Activated naive CD4-positive, alpha-beta T cell treated with anti-CD3 and anti-CD28 coated beads, Interleukin-2, amount 50 U/mL, for 72 hours (primary cell): ENCODE data around the gene CUL2. TPM values are rescaled to one million over a fixed set of nuclear protein-coding genes. Genes with fewer than 3 reads are reported as not detected.
"Not testable (repeated sequence)": the region's sequence is repeated elsewhere in the genome, so short reads cannot be mapped to it uniquely, and the experiment has no call there.

Source experiments
- ATAC-seq, 2 donors: fragments of 150-1000 bp; cut with Tn5 transposase; 2 replicates each; pipeline ENCODE4 v1.10.0; 2021; ENCODE audit warnings: mild to moderate bottlenecking in 2 of 2, moderate library complexity in 2 of 2
- DNase-seq, 2 donors: peaks; one replicate each; pipeline ENCODE4 v3.0.0; 2021 to 2022; ENCODE audit warnings: low spot score in 2 of 2
- H3K27ac Mint-ChIP-seq, 2 donors: one replicate each; pipeline ENCODE4 v1.8.0; 2022; ENCODE audit warnings: mild to moderate bottlenecking in 2 of 2, mixed read lengths in 2 of 2
- H3K36me3 Mint-ChIP-seq, 2 donors: one replicate each; pipeline ENCODE4 v1.8.0; 2022; ENCODE audit warnings: mixed read lengths in 2 of 2
- H3K9me3 Mint-ChIP-seq, 2 donors: one replicate each; pipeline ENCODE4 v1.8.0; 2022; ENCODE audit warnings: mixed read lengths in 2 of 2
- total RNA-seq, 2 donors: library from RNA; stranded (reverse); gene quantifications; one replicate each; pipeline ENCODE4 v1.2.3, GENCODE V29; 2022

The CUL2 gene
- total RNA-seq, 2 donors from 2014 or later = 43.8 to 45.9 TPM

DNA sequence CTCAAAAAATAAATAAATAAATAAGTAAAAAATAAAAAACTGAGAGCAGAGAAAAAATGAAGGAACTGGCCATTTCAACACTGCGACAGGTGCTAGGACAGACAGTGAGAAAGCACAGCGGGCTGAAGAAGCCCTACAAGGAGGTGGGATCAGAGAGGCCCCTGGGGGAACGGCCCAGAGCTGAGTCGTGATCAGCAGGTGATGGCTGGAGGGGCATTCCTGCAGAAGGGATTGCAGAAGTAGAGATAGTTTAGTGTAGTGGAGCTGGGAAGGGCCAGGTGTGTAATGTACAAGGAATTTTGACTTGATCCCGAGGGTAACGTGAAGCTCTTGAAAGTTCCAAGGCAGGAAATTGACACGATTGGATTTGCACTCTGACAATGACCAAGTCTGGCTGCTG lies 112.1 kb downstream of the CUL2 start:
- Mint-ChIP-seq H3K36me3 (no peaks in the 10 kb centered on the region), H3K27ac (no peak overlapping the region), H3K9me3 (peaks cover 8 to 11% of the 10 kb centered on the region in 2 donors)
- DNase-seq = no peak
- ATAC-seq = no peak

DNA sequence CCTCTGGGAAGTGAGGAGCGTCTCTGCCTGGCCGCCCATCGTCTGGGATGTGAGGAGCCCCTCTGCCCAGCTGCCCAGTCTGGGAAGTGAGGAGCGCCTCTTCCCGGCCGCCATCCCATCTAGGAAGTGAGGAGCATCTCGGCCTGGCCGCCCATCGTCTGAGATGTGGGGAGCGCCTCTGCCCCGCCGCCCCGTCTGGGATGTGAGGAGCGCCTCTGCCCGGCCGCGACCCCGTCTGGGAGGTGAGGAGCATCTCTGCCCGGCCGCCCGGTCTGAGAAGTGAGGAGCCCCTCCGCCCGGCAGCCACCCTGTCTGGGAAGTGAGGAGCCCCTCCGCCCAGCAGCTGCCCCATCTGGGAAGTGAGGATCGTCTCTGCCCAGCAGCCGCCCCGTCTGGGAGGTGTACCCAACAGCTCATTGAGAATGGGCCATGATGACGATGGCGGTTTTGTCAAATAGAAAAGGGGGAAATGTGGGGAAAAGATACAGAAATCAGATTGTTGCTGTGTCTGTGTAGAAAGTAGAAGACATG lies 113.7 kb downstream of the CUL2 start:
- not testable (repeated sequence) for DNase-seq, H3K27ac Mint-ChIP-seq, ATAC-seq, H3K36me3 Mint-ChIP-seq
- H3K9me3 Mint-ChIP-seq = peaks cover 8 to 11% of the 10 kb centered on the region in 2 donors

DNA sequence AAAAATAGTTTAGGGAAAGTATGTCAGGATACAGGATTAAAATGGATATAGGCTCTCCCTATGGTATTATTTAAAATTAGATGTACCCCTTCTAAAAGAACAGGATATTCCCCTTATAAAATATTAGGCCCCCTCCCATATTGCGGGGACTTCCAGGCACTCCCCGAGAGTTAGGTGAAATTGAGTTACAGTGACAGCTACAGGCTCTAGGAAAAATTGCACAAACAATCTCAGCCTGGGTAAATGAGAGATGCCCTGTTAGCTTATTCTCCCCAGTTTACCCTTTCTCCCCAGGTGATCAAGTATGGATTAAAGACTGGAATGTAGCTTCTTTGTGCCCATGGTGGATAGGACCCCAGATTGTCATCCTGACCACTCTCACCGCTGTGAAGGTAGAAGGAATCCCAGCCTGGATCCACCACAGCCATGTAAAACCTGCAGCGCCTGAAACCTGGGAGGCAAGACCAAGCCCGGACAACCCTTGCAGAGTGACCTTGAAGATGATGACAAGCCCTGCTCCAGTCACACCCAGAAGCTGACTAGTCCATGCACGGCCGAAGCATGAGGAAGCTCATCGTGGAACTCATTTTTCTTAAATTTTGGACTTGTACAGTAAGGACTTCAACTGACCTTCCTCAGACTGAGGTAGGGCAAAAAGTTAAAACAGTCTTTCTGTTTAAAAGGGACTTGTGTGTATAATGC lies 115.6 kb downstream of the CUL2 start:
- DNase-seq, ATAC-seq, H3K27ac Mint-ChIP-seq, H3K36me3 Mint-ChIP-seq: not testable (repeated sequence)
- H3K9me3 Mint-ChIP-seq = peaks cover 8 to 11% of the 10 kb centered on the region in 2 donors

DNA sequence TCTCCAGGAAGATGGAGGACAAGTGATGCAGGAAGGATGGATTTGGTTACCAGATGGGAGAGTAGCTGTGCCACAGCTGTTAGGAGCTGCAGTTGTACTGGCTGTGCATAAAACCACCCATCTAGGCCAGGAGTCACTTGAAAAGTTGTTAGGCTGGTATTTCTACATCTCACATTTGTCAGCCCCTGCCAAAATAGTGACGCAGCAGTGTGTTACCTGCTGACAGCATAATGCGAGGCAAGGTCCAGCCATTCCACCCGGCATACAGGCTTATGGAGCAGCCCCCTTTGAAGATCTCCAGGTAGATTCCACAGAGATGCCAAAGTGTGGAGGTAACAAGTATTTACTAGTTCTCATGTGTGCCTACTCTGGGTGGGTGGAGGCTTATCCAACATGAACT lies 116.4 kb downstream of the CUL2 start:
- not testable (repeated sequence) for DNase-seq, H3K36me3 Mint-ChIP-seq, H3K27ac Mint-ChIP-seq, ATAC-seq
- H3K9me3 Mint-ChIP-seq = peaks cover 8 to 11% of the 10 kb centered on the region in 2 donors

DNA sequence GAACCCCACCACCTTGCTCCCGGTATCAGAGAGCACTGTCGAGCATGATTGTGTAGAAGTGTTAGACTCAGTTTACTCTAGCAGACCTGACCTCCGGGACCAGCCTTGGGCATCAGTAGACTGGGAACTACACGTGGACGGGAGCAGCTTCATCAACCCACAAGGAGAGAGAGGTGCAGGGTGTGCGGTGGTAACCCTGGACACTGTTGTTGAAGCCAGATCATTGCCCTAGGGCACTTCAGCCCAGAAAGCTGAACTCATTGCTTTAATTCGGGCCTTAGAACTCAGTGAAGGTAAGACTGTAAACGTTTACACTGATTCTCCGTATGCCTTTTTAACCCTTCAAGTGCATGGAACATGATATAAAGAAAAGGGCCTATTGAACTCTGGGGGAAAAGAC lies 117.0 kb downstream of the CUL2 start:
- not testable (repeated sequence) for H3K36me3 Mint-ChIP-seq, H3K27ac Mint-ChIP-seq, DNase-seq, ATAC-seq
- H3K9me3 Mint-ChIP-seq = peaks cover 8 to 11% of the 10 kb centered on the region in 2 donors

DNA sequence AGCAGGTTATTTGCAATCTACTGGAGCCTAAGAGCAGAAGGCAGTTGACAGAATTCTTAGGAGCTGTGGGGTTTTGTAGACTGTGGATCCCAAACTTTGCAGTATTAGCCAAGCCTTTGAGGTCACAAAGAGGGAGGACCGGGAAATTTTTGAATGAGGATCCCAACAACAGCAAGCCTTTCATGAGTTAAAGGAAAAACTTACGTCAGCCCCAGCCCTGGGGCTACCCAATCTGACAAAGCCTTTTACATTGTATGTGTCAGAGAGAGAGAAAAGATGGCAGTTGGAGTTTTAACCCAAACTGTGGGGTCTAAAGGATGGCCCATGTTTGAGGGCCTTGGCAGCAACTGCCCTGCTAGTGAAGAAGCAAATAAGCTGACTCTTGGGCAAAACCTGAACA lies 117.5 kb downstream of the CUL2 start:
- ATAC-seq, H3K27ac Mint-ChIP-seq, H3K36me3 Mint-ChIP-seq, DNase-seq: not testable (repeated sequence)
- peaks cover 8 to 11% of the 10 kb centered on the region in 2 donors for H3K9me3 Mint-ChIP-seq

DNA sequence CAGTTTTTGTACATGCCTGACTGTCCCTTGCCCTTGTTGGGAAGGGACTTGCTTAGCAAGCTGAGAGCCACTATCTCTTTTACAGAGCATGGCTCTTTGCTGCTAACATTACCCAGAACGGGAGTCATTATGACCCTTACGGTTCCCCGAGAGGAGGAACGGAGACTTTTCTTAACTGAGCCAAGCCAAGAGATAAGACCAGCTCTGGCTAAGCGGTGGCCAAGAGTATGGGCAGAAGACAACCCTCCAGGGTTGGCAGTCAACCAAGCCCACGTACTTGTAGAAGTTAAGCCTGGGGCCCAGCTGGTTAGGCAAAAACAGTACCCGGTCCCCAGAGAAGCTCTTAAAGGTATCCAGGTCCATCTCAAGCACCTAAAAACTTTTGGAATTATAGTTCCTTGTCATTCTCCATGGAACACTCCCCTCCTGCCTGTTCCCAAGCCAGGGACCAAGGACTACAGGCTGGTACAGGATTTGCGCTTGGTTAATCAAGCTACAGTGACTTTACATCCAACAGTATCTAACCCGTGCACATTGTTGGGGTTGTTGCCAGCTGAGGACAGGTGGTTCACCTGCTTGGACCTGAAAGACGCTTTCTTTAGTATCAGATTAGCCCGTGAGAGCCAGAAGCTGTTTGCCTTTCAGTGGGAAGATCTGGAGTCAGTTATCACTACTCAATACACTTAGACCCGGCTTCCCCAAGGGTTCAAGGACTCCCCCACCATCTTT lies 118.4 kb downstream of the CUL2 start:
- ATAC-seq, H3K27ac Mint-ChIP-seq, DNase-seq, H3K36me3 Mint-ChIP-seq: not testable (repeated sequence)
- H3K9me3 Mint-ChIP-seq = peaks cover 8 to 11% of the 10 kb centered on the region in 2 donors

DNA sequence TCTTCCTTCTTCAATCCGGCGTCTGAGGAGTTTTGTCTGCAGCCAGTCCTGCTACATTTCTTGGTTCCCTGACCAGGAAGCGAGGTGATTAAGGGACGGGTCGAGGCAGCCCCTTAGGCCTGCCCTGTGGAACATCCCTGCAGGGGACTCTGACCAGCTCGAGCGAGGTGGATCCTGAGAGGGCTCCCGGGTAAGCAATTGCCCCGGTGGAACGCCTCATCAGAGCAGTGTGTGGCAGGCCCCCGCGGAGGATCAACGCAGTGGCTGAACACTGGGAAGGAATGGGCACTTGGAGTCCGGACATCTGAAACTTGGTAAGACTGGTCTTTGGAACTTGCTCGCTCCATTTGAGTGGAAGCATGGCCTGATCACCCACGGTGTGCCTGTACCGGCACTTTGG lies 121.0 kb downstream of the CUL2 start:
- DNase-seq = no peak
- ATAC-seq = no peak
- Mint-ChIP-seq H3K36me3 (no peaks in the 10 kb centered on the region), H3K9me3 (no peaks in the 10 kb centered on the region), H3K27ac (no peak overlapping the region)

DNA sequence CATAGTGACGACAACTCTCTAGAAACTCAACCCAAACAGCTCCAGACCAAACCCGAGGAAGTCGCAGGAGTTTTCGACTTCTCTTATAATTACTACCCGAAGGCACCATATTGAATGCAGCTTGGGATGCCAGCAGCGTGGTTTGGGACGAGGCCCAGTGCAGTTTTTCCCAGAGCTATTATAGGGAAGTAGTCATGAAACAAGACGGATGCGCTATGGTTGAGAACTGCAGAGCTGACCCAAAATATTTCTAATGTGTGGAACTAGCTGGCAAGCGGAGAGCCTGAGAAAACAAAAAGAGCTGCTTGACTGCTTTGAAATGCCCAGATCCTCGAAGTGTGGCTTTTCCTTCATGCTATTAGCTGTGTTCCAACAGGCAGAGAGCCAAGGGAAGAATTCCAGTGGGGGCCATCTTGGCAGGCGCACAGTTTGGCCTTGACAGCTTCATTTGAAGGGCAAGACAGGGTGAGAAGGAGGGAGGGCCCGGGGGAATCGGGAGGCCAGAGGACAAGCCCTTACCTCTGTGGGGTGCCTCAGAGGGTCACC lies 122.7 kb downstream of the CUL2 start:
- ATAC-seq = no peak
- no peak overlapping the region for H3K27ac Mint-ChIP-seq
- H3K9me3 Mint-ChIP-seq = no peaks in the 10 kb centered on the region
- no peak for DNase-seq
- H3K36me3 Mint-ChIP-seq = no peaks in the 10 kb centered on the region

DNA sequence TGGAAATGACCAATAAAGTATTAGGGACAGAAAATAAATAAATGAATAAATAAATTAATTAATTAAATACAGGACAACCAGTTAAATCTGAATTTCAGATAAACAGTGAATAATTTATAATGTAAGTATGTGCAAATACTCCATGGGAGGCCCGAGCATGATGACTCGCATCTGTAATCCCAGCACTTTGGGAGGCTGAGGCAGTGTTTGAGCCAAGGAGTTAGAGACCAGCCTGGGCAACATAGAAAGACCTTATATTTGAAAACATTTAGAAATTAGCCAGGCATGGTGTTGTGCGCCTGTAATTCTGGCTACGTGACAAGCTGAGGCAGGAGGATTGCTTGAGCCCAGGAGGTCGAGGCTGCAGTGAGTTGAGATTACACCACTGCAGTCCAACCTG lies 123.7 kb downstream of the CUL2 start:
- ATAC-seq = no peak
- H3K36me3 Mint-ChIP-seq = no peaks in the 10 kb centered on the region
- no peak overlapping the region for H3K27ac Mint-ChIP-seq
- no peaks in the 10 kb centered on the region for H3K9me3 Mint-ChIP-seq
- DNase-seq = no peak

DNA sequence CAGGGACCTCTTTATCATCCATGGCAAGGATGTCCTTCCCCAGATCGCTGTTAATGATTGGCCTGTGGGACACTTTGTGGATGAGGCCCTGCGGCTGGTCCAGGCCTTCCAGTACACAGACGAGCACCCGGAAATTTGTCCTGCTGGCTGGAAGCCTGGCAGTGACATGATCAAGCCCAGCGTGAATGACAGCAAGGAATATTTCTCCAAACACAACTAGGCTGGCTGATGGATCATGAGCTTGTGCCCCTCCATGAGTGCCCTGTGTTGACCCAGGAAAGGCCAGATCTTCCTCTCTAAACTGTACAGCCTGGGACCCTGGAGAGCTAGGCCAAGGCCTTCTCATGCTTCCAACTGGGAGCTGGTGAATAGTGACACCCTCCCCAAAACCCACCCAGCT lies 124.1 kb downstream of the CUL2 start:
- no peak for ATAC-seq
- H3K36me3 Mint-ChIP-seq = no peaks in the 10 kb centered on the region
- H3K27ac Mint-ChIP-seq = no peak overlapping the region
- no peak for DNase-seq
- no peaks in the 10 kb centered on the region for H3K9me3 Mint-ChIP-seq

DNA sequence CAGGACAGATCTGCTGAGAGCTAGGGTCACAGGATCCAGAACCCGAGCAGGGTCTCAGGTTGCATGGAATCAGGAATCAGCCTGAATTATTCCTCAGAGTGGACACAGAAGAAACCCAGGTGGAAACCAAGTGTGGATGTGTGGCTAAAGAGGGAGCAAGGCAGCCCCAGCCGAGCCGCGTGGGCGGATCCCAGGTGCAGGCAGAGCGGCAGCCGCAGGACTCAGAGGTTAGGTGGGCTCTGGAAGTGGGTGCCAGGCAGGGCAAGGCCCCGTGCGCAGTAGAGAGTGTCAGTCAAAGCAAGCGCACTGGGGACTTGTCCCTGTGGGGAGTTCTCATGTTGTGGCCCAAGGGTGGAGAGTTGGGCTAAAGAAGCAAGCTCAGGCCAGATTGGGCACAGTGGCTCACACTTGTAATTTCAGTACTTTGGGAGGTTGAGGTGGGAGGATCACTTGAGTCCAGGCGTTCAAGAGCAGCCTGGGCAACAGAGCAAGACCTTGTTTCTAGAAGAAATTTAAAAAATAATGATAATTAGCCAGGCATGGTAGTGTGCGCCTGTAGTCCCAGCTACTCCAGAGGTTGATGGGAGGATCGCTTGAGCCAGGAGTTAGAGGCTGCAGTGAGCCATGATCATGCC lies 125.9 kb downstream of the CUL2 start:
- Mint-ChIP-seq H3K36me3 (no peaks in the 10 kb centered on the region), H3K9me3 (no peaks in the 10 kb centered on the region), H3K27ac (no peak overlapping the region)
- no peak for DNase-seq
- no peak for ATAC-seq

DNA sequence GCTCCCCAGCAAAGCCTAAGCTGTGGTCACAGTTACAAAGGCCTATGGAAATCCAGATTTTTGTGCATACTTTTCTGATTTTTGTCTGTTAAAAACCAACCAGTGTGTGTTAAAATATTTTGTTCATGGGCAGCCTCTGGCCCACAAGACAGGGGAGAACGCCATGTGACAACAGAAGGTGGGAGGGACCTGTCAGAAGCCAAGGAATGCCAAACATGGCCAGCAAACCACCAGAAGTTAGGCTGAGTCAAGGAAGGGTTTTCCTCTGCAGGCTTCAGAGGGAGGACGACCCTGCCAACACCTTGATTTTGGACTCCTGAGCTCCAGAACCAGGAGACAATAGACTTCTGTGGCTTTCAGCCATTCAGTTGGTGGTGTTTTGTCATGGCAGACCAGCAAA lies 127.3 kb downstream of the CUL2 start:
- H3K36me3 Mint-ChIP-seq = no peaks in the 10 kb centered on the region
- ATAC-seq = no peak

DNA sequence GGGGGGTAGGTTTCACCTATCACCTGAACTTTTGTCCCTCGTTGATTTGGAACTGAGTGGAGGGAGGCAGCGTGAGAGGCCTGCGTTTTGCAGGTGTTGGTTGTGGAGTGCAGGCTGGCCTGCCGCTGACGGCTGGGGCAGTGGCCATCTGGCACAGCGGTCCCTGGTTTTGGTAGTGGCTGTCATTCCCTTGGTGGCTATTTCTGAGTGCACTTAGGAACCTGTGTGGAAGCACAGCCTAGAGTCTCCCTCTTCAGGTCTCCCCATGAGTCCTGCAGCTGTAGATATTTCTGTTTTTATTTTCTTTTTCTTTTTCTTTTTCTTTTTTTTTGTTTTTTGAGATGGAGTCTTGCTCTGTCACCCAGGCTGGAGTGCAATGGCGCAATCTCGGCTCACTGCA lies 129.2 kb downstream of the CUL2 start:
- DNase-seq (no peak), ATAC-seq (no peak)

More for the DNA sequence above, 127.3 kb downstream of the CUL2 start:
- H3K27ac Mint-ChIP-seq = peak overlapping the region in 1 of 2 donors; percentile 44
- no peak for DNase-seq
- no peaks in the 10 kb centered on the region for H3K9me3 Mint-ChIP-seq

DNA sequence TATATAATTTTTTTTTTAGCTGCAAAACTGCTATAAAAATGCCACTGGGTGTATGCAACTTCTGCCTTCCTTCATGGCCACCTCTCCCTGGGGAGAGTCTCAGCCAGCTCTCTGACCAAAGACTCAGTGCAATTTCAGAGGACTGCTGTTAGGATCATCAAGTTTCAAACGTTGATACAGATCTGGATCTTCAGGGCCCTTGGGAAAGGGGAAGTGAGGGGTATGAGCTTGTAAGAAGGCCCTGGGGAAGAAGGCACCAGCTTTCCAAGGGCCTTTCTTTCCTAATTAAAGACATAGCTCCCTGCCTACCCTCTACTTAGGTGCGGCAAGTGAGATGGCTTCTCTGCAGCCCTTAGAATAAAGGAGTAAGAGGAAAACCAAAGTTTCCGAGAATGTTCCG lies 130.4 kb downstream of the CUL2 start:
- Mint-ChIP-seq H3K9me3 (no peaks in the 10 kb centered on the region), H3K27ac (no peak overlapping the region), H3K36me3 (no peaks in the 10 kb centered on the region)
- DNase-seq = no peak
- ATAC-seq = no peak

More for the DNA sequence above, 129.2 kb downstream of the CUL2 start:
- no peaks in the 10 kb centered on the region for H3K9me3 Mint-ChIP-seq
- peak overlapping the region in 1 of 2 donors; percentile 22 for H3K27ac Mint-ChIP-seq
- H3K36me3 Mint-ChIP-seq = no peaks in the 10 kb centered on the region

DNA sequence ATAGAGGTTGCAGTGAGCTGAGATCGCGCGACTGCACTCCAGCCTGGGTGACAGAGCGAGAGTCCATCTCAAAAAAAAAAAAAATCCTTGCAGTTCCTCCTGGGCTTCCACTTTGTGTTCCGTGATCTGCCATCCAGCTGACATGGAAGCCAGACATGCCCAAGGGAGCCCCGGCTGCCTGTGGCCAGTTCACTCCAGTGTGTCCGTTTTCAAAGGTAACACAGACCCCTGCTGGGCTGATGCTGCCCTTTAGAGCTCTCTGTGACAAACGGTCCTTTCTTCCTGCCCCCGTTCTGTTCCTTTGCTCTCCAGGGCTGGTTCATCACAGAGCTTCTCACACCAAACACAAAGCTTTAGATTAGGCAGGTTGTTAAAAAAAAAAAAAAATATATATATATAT lies 130.8 kb downstream of the CUL2 start:
- ATAC-seq = no peak
- H3K9me3 Mint-ChIP-seq = no peaks in the 10 kb centered on the region
- H3K36me3 Mint-ChIP-seq = no peaks in the 10 kb centered on the region
- H3K27ac Mint-ChIP-seq = no peak overlapping the region
- DNase-seq = no peak
